Body of pancreas (tissue), 4 donors: ENCODE measurements around the gene ADCY3.

Source experiments
- CTCF ChIP-seq, 7 experiments: fragments of 450-650 bp in 4 of 7; fragments of 200-600 bp in 3 of 7; sonication (generic) in 3 of 7; IDR thresholded peaks; one replicate each; pipeline ENCODE4 v1.5.1; 2016 to 2019; ENCODE audit warnings: antibody characterized with exemption in 7 of 7
- POLR2A ChIP-seq, 3 donors: fragments of 450-650 bp; IDR thresholded peaks; one replicate each; pipeline ENCODE4 v1.6.1; 2016; ENCODE audit warnings: antibody characterized with exemption in 3 of 3, mild to moderate bottlenecking in 2 of 3

- TF ChIP-seq CTCF (IDR thresholded peaks at IDR 0.05) (no peak), POLR2A (IDR thresholded peaks at IDR 0.05) (no peak)
Measured at GRCh38 chr2:24907116-24907515, 12.9 kb downstream of the ADCY3 start.
